ENCODE results near the gene EIF4H.

Gene EIF4H

DNA sequence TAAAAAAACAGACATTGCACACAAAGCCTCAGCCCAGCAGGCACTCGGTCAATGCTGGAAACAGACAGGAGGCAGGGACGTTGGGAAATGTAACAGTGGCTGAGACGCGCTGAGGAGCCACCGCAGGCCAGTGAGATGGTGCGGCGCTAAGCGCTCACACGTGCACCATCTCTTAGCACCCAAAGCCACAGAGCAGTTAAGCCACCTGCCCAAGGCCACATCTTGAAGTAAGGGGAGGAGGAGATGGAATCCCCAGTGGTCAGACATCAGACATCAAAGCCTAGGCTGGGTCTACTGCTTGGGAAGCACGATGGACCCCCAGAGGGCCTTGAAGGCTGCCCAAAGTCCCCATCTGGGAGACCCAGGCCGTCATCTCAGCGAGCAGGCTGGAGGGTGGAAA is 51.2 kb downstream of the EIF4H start:
- no peak for DNase-seq (ENCODE audit: low spot score)
- H3K4me3 ChIP-seq: no peak overlapping the region
- H3K27ac ChIP-seq: no peak overlapping the region
- TF ChIP-seq CTCF (IDR thresholded peaks at IDR 0.05): no peak

DNA sequence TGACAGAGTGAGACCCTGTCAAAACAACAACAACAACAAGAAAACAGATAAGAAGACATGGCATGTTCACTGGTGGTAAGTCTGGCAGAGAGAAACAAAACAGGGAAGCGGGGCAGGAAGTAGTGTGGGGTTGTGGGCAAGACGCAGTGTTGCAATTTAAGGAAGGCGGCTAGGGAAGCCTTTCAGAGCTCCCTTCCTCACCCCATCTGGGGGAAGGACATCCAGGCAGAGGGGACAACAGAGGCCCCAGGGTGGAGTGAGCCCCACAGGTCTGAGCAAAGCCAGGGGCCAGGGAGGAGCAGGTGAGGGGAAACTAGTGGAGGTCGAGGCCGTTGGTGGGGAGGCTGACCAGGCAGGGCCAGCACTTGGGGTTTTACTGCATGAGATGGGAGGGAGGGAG is 52.5 kb downstream of the EIF4H start:
- Histone ChIP-seq H3K27ac (peak overlapping the region in 1 of 2 donors; percentile 16), H3K4me3 (no peak overlapping the region)
- no peak for DNase-seq (ENCODE audit: low spot score)
- TF ChIP-seq CTCF (IDR thresholded peaks at IDR 0.05): no peak

GRCh38 chr7:74228951-74229900 is 55.1 kb downstream of the EIF4H start:
- TF ChIP-seq CTCF (IDR thresholded peaks at IDR 0.05): no peak
- Histone ChIP-seq H3K27ac (no peak overlapping the region), H3K4me3 (no peak overlapping the region)
- no peak for DNase-seq (ENCODE audit: low spot score)

DNA sequence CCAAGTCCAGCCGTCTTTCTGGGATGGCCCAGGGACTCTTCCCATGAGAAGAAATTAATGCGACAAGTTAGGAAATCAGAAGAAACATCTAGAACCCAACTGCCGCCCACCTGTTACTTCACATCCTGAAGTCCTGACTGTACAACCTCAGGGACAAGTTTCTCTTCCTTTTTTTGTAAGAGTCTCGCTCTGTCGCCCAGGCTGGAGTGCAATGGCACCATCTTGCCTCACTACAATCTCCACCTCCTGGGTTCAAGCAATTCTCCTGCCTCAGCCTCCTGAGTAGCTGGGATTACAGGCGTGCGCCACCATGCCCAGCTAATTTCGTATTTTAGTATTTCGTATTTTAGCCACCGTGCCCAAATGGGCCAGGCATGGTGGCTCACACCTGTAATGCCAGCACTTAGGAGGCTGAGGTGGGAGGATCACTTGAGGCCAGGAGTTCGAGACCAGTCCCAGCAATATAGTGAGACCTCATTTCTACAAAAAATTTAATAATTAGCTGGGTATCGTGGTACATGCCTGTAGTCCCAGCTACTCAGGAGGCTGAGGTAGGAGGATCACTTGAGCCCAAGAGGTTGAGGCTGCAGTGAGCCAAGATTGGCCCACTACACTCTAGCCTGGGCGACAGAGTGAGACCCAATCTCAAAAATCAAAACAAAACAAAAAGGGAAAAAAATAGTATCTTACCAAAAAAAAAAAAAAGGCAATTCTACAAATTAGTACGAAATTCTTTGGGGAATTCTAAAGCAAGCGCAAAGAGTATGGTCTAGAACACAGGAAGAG is 56.5 kb downstream of the EIF4H start:
- no peak overlapping the region for H3K4me3 ChIP-seq
- H3K27ac ChIP-seq: no peak overlapping the region
- no peak for TF ChIP-seq CTCF (IDR thresholded peaks at IDR 0.05)
- no peak for DNase-seq (ENCODE audit: low spot score)

DNA sequence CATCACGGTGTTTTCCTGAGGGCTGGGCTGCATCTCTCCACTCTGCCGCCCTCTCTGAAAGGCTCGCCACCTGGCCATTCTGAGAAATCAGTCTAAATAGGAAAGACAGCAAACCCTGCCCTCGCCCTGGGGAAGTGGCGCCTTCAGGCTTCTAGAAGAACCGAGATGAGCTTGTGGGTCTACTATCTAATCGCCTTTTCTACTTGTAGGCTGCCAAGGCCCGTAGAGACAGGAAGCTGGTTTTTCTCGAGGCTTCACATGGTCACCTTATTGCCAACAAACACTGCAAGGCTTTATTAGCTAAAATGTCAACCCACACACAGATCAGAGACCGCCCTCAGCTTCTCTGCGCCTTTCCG is 57.1 kb downstream of the EIF4H start:
- DNase-seq (ENCODE audit: low spot score): no peak
- Histone ChIP-seq H3K27ac (no peak overlapping the region), H3K4me3 (no peak overlapping the region)
- TF ChIP-seq CTCF (IDR thresholded peaks at IDR 0.05): no peak

DNA sequence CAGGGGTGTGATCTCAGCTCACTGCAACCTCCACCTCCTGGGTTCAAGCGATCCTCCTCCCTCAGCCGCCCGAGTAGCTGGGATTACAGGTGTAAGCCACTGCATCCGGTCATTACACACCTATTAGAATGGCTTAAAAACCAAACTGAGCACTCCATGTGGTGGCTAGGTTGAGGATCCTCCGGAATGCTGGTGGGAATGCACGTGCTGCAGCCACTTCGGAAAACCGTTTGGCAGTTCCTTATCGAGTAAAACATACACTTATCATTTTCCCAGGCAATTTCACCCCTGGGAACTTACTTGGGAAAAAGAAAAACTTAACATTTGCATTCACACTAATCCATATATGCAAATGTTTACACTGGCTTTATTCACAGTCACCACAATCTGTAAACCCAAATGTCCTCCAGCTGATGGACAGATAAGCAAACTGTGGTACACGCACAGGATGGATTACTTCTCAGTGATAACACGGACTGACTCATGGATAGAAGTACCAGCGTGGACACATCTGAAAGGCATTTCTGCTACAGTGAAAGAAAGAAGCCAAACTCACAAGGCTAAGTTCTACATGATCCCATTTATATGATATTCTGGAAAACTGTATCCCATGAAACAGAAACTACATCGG is 59.6 kb downstream of the EIF4H start:
- Histone ChIP-seq H3K27ac (no peak overlapping the region), H3K4me3 (no peak overlapping the region)
- TF ChIP-seq CTCF (IDR thresholded peaks at IDR 0.05): no peak
- no peak for DNase-seq (ENCODE audit: low spot score)
